Measurements from ENCODE around the gene AGO3.

GRCh38 chr1:36083635-36084496 is 153.0 kb downstream of the AGO3 start, which contains the start of gene TEKT2:
- TF ChIP-seq CTCF (IDR thresholded peaks at IDR 0.05) (no peak), POLR2A (IDR thresholded peaks at IDR 0.05) (no peak)

Measured in uterus (tissue), 2 donors.